GM19463 (cell line): ENCODE results near the gene CPSF7.
A peak's percentile ranks its signal among the peaks of the same experiment; 100 is the strongest.
"Not testable (repeated sequence)": the region's sequence is repeated elsewhere in the genome, so short reads cannot be mapped to it uniquely, and the experiment has no call there.

Experiments
- ATAC-seq: cut with Tn5 transposase; IDR thresholded peaks from one replicate; pipeline ENCODE4 v1.9.1; 2021; ENCODE audit warnings: mild to moderate bottlenecking, moderate library complexity; ENCODE audit not compliant: unreplicated experiment

CPSF7 gene

GRCh38 chr11:61445516-61445915 is 15.7 kb upstream of the CPSF7 start:
- no peak for ATAC-seq

- ATAC-seq = no peak
Measured at GRCh38 chr11:61442616-61443015, 12.8 kb upstream of the CPSF7 start.

GRCh38 chr11:61439615-61440014 is 9.8 kb upstream of the CPSF7 start:
- no peak for ATAC-seq

- ATAC-seq = no peak
Measured at GRCh38 chr11:61437496-61437895, 7.7 kb upstream of the CPSF7 start.

- not testable (repeated sequence) for ATAC-seq
Measured at GRCh38 chr11:61430839-61431238, 1.1 kb upstream of the CPSF7 start.

GRCh38 chr11:61429346-61429690 is 457 bp downstream of the CPSF7 start:
- ATAC-seq = peak; percentile 47

- ATAC-seq = no peak
Measured at GRCh38 chr11:61425367-61426131, 4.2 kb downstream of the CPSF7 start.

GRCh38 chr11:61422226-61422625 is 7.5 kb downstream of the CPSF7 start:
- no peak for ATAC-seq

- no peak for ATAC-seq
Measured at GRCh38 chr11:61418136-61418535, 11.6 kb downstream of the CPSF7 start.

- ATAC-seq = no peak
Measured at GRCh38 chr11:61417670-61418069, 12.1 kb downstream of the CPSF7 start.

GRCh38 chr11:61416941-61417340 is 12.8 kb downstream of the CPSF7 start:
- ATAC-seq = no peak

GRCh38 chr11:61415381-61415780 is 14.4 kb downstream of the CPSF7 start:
- ATAC-seq = no peak

- ATAC-seq = no peak
Measured at GRCh38 chr11:61414547-61414946, 15.2 kb downstream of the CPSF7 start.

GRCh38 chr11:61413496-61413895 is 16.3 kb downstream of the CPSF7 start:
- no peak for ATAC-seq

- no peak for ATAC-seq
Measured at GRCh38 chr11:61411589-61411988, 18.2 kb downstream of the CPSF7 start.

- no peak for ATAC-seq
Measured at GRCh38 chr11:61406991-61407728, 22.6 kb downstream of the CPSF7 start.

- no peak for ATAC-seq
Measured at GRCh38 chr11:61406067-61406466, 23.7 kb downstream of the CPSF7 start.

- ATAC-seq = no peak
Measured at GRCh38 chr11:61404641-61405040, 25.1 kb downstream of the CPSF7 start.

- ATAC-seq = no peak
Measured at GRCh38 chr11:61404103-61404502, 25.7 kb downstream of the CPSF7 start.

GRCh38 chr11:61403658-61404057 is 26.1 kb downstream of the CPSF7 start:
- ATAC-seq = no peak

- ATAC-seq = no peak
Measured at GRCh38 chr11:61401573-61401972, 28.2 kb downstream of the CPSF7 start.

GRCh38 chr11:61401173-61401572 is 28.6 kb downstream of the CPSF7 start:
- ATAC-seq = no peak
